ENCODE measurements around the gene ATAD3B.
"Not testable (repeated sequence)": the region's sequence is repeated elsewhere in the genome, so short reads cannot be mapped to it uniquely, and the experiment has no call there.

DNA sequence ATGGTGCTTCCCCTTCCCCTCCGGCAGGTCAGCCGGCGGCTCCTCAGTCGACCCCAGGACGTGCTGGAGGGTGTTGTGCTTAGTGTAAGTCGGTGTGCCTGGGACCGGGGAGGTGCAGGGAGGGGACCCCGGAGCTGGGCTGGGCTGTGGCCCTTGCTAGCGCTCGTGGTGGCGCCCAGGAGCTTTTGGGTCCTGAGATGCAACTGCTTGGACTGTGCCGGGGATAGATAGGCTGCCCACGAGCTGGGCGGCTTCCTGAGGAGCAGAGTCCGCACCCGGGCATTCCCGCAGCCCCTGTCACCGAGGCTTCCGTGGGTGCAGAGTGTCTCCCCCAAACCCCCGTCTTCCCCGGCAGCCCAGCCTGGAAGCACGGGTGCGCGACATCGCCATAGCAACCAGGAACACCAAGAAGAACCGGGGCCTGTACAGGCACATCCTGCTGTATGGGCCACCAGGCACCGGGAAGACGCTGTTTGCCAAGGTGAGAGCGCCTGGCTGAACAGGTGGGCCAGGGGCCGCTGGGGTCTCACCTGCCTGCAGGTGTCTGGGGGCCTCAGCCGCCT, 14.3 kb downstream of the ATAD3B start:
- TF ChIP-seq, protein P1, sequence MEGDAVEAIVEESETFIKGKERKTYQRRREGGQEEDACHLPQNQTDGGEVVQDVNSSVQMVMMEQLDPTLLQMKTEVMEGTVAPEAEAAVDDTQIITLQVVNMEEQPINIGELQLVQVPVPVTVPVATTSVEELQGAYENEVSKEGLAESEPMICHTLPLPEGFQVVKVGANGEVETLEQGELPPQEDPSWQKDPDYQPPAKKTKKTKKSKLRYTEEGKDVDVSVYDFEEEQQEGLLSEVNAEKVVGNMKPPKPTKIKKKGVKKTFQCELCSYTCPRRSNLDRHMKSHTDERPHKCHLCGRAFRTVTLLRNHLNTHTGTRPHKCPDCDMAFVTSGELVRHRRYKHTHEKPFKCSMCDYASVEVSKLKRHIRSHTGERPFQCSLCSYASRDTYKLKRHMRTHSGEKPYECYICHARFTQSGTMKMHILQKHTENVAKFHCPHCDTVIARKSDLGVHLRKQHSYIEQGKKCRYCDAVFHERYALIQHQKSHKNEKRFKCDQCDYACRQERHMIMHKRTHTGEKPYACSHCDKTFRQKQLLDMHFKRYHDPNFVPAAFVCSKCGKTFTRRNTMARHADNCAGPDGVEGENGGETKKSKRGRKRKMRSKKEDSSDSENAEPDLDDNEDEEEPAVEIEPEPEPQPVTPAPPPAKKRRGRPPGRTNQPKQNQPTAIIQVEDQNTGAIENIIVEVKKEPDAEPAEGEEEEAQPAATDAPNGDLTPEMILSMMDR (IDR thresholded peaks at IDR 0.05): not testable (repeated sequence)
- TF ChIP-seq, protein P2, sequence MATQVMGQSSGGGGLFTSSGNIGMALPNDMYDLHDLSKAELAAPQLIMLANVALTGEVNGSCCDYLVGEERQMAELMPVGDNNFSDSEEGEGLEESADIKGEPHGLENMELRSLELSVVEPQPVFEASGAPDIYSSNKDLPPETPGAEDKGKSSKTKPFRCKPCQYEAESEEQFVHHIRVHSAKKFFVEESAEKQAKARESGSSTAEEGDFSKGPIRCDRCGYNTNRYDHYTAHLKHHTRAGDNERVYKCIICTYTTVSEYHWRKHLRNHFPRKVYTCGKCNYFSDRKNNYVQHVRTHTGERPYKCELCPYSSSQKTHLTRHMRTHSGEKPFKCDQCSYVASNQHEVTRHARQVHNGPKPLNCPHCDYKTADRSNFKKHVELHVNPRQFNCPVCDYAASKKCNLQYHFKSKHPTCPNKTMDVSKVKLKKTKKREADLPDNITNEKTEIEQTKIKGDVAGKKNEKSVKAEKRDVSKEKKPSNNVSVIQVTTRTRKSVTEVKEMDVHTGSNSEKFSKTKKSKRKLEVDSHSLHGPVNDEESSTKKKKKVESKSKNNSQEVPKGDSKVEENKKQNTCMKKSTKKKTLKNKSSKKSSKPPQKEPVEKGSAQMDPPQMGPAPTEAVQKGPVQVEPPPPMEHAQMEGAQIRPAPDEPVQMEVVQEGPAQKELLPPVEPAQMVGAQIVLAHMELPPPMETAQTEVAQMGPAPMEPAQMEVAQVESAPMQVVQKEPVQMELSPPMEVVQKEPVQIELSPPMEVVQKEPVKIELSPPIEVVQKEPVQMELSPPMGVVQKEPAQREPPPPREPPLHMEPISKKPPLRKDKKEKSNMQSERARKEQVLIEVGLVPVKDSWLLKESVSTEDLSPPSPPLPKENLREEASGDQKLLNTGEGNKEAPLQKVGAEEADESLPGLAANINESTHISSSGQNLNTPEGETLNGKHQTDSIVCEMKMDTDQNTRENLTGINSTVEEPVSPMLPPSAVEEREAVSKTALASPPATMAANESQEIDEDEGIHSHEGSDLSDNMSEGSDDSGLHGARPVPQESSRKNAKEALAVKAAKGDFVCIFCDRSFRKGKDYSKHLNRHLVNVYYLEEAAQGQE (IDR thresholded peaks at IDR 0.05; ENCODE audit: insufficient read depth in 1 of 2, low read depth in 2 of 2, low read length in 1 of 2): not testable (repeated sequence)
- not testable (repeated sequence) for TF ChIP-seq SIN3A (IDR thresholded peaks at IDR 0.05; ENCODE audit: borderline replicate concordance, insufficient read depth, low read depth, low read length); POLR2AphosphoS5 (IDR thresholded peaks at IDR 0.05; ENCODE audit: low read depth, low read length); TCF7L2 (IDR thresholded peaks at IDR 0.05; ENCODE audit: low read depth, low read length)

Measured in Panc1 (cell line).